HG03342 (cell line): ENCODE data around the gene JDP2.
A peak's percentile ranks its signal among the peaks of the same experiment; 100 is the strongest.

Source experiments
- ATAC-seq: cut with Tn5 transposase; IDR thresholded peaks from one replicate; pipeline ENCODE4 v1.9.1; 2021; ENCODE audit warnings: mild to moderate bottlenecking, moderate library complexity; ENCODE audit not compliant: unreplicated experiment

JDP2 gene

GRCh38 chr14:75479770-75480600 is 52.2 kb downstream of the JDP2 start:
- no peak for ATAC-seq

- ATAC-seq, result no peak
Measured at GRCh38 chr14:75482366-75482765, 54.5 kb downstream of the JDP2 start.

- no peak for ATAC-seq
Measured at GRCh38 chr14:75484711-75485429, 57.0 kb downstream of the JDP2 start.

- ATAC-seq, result no peak
Measured at GRCh38 chr14:75486318-75486717, 58.5 kb downstream of the JDP2 start.

GRCh38 chr14:75487155-75487671 is 59.4 kb downstream of the JDP2 start:
- ATAC-seq, result peak; percentile 55

GRCh38 chr14:75489480-75489837 is 61.6 kb downstream of the JDP2 start:
- ATAC-seq, result no peak

GRCh38 chr14:75491376-75491978 is 63.7 kb downstream of the JDP2 start:
- ATAC-seq, result no peak

GRCh38 chr14:75492832-75493591 is 65.2 kb downstream of the JDP2 start:
- ATAC-seq, result no peak

- no peak for ATAC-seq
Measured at GRCh38 chr14:75493592-75494087, 65.8 kb downstream of the JDP2 start.

GRCh38 chr14:75494896-75495295 is 67.1 kb downstream of the JDP2 start:
- ATAC-seq, result no peak

- ATAC-seq, result no peak
Measured at GRCh38 chr14:75495399-75495798, 67.6 kb downstream of the JDP2 start.

- no peak for ATAC-seq
Measured at GRCh38 chr14:75495882-75496281, 68.1 kb downstream of the JDP2 start.

- ATAC-seq, result no peak
Measured at GRCh38 chr14:75496755-75497154, 68.9 kb downstream of the JDP2 start.

GRCh38 chr14:75497191-75497590 is 69.4 kb downstream of the JDP2 start:
- no peak for ATAC-seq

GRCh38 chr14:75497701-75498100 is 69.9 kb downstream of the JDP2 start:
- no peak for ATAC-seq

- peak; percentile 74 for ATAC-seq
Measured at GRCh38 chr14:75499084-75499875, 71.5 kb downstream of the JDP2 start.

- ATAC-seq, result no peak
Measured at GRCh38 chr14:75501080-75501479, 73.3 kb downstream of the JDP2 start.

GRCh38 chr14:75504411-75504810 is 76.6 kb downstream of the JDP2 start:
- no peak for ATAC-seq

- ATAC-seq, result no peak
Measured at GRCh38 chr14:75506930-75507329, 79.1 kb downstream of the JDP2 start.

- no peak for ATAC-seq
Measured at GRCh38 chr14:75510547-75510946, 82.7 kb downstream of the JDP2 start.
